HEK293 (cell line): ENCODE results near the gene MCRIP1.

Experiments used
- CTCF ChIA-PET: fragments of 350-600 bp; formaldehyde crosslinking; extraction: SDS; loops from one replicate; lab custom pipeline; 2021; ENCODE audit warnings: antibody characterized with exemption; lab: Yijun Ruan, JAX
- POLR2A ChIA-PET: fragments of 300-600 bp; formaldehyde crosslinking; extraction: SDS; loops from one replicate; lab custom pipeline; 2020; ENCODE audit warnings: antibody characterized with exemption, inconsistent platforms; lab: Yijun Ruan, JAX
- H3K27ac ChIP-seq: fragments of 200-500 bp; sonication (Bioruptor generic); 2 replicates; pipeline ENCODE4 v1.5.1; 2014; ENCODE audit warnings: low read depth, low read length, control low read depth, inconsistent platforms; ENCODE audit errors: extremely low read depth
- H3K36me3 ChIP-seq, 2 experiments: fragments of 200-500 bp in 1 of 2; sonication (Bioruptor generic) in 1 of 2; 1 replicate in 1 of 2; 2 replicates in 1 of 2; pipeline ENCODE4 v1.5.1; 2014 to 2017; ENCODE audit warnings: inconsistent platforms in 2 of 2, low read length in 2 of 2; ENCODE audit not compliant: control insufficient read depth in 2 of 2, insufficient read depth in 1 of 2
- H3K4me1 ChIP-seq: fragments of 200-500 bp; sonication (Bioruptor generic); 2 replicates; pipeline ENCODE4 v1.5.1; 2014; ENCODE audit warnings: mild to moderate bottlenecking, low read length, inconsistent platforms; ENCODE audit not compliant: control insufficient read depth, insufficient read depth
- H3K4me3 ChIP-seq: 2 replicates; pipeline ENCODE4 v1.5.1; 2011; ENCODE audit warnings: low read depth, mild to moderate bottlenecking, control low read depth, low read length, moderate library complexity
- H3K9me3 ChIP-seq: fragments of 200-500 bp; sonication (Bioruptor generic); 2 replicates; pipeline ENCODE4 v1.5.1; 2014; ENCODE audit warnings: low read depth, low read length, inconsistent platforms; ENCODE audit not compliant: control insufficient read depth, insufficient read depth
- GFI1B ChIP-seq: fragments of 450-650 bp; formaldehyde crosslinking; IDR thresholded peaks from 2 replicates; pipeline ENCODE4 v1.5.1; 2016; ENCODE audit warnings: missing biosample characterization, missing genetic modification characterization
- GLIS2 ChIP-seq: fragments of 450-650 bp; formaldehyde crosslinking; IDR thresholded peaks from 2 replicates; pipeline ENCODE4 v1.5.1; 2016; ENCODE audit warnings: missing biosample characterization, missing genetic modification characterization
- KLF17 ChIP-seq: fragments of 450-650 bp; formaldehyde crosslinking; IDR thresholded peaks from 2 replicates; pipeline ENCODE4 v1.5.1; 2016; ENCODE audit warnings: missing biosample characterization, missing genetic modification characterization
- PATZ1 ChIP-seq: fragments of 450-650 bp; formaldehyde crosslinking; IDR thresholded peaks from 2 replicates; pipeline ENCODE4 v1.5.1; 2016; ENCODE audit warnings: missing biosample characterization, missing genetic modification characterization
- PRDM1 ChIP-seq: fragments of 450-650 bp; formaldehyde crosslinking; IDR thresholded peaks from 2 replicates; pipeline ENCODE4; 2016; ENCODE audit warnings: missing biosample characterization, missing genetic modification characterization
- PRDM6 ChIP-seq: fragments of 450-650 bp; formaldehyde crosslinking; IDR thresholded peaks from 2 replicates; pipeline ENCODE4 v1.5.1; 2017; ENCODE audit warnings: missing biosample characterization, missing genetic modification characterization
- SP7 ChIP-seq: fragments of 450-650 bp; formaldehyde crosslinking; IDR thresholded peaks from 2 replicates; pipeline ENCODE4 v1.5.1; 2016; ENCODE audit warnings: missing biosample characterization, missing genetic modification characterization
- ZBTB1 ChIP-seq: fragments of 450-650 bp; formaldehyde crosslinking; IDR thresholded peaks from 2 replicates; pipeline ENCODE4 v1.5.1; 2016; ENCODE audit warnings: missing biosample characterization, missing genetic modification characterization
- ZBTB20 ChIP-seq: fragments of 450-650 bp; formaldehyde crosslinking; IDR thresholded peaks from 2 replicates; pipeline ENCODE4 v1.5.1; 2016; ENCODE audit warnings: missing biosample characterization, missing genetic modification characterization
- ZBTB44 ChIP-seq: fragments of 450-650 bp; IDR thresholded peaks from 2 replicates; pipeline ENCODE4 v1.5.1; 2018; ENCODE audit warnings: missing biosample characterization, mild to moderate bottlenecking, missing genetic modification characterization
- ZFHX2 ChIP-seq: fragments of 450-650 bp; formaldehyde crosslinking; conservative IDR thresholded peaks from 2 replicates; pipeline ENCODE4 v1.5.1; 2016; ENCODE audit warnings: missing biosample characterization, missing genetic modification characterization
- ZFP41 ChIP-seq: fragments of 450-650 bp; formaldehyde crosslinking; IDR thresholded peaks from 2 replicates; pipeline ENCODE4 v1.5.1; 2016; ENCODE audit warnings: missing biosample characterization, missing genetic modification characterization, borderline replicate concordance
- ZNF132 ChIP-seq: fragments of 450-650 bp; formaldehyde crosslinking; IDR thresholded peaks from 2 replicates; pipeline ENCODE4 v1.5.1; 2017; ENCODE audit warnings: missing biosample characterization, missing genetic modification characterization, borderline replicate concordance
- ZNF175 ChIP-seq: fragments of 450-650 bp; formaldehyde crosslinking; IDR thresholded peaks from 2 replicates; pipeline ENCODE4 v1.5.1; 2016; ENCODE audit warnings: missing biosample characterization, missing genetic modification characterization
- ZNF23 ChIP-seq: fragments of 450-650 bp; formaldehyde crosslinking; IDR thresholded peaks from 2 replicates; pipeline ENCODE4 v1.5.1; 2016; ENCODE audit warnings: missing biosample characterization, missing genetic modification characterization, borderline replicate concordance
- ZNF239 ChIP-seq: fragments of 450-650 bp; formaldehyde crosslinking; IDR thresholded peaks from 2 replicates; pipeline ENCODE4 v1.5.1; 2016; ENCODE audit warnings: missing biosample characterization, missing genetic modification characterization
- ZNF280D ChIP-seq: fragments of 450-650 bp; formaldehyde crosslinking; IDR thresholded peaks from 2 replicates; pipeline ENCODE4 v1.5.1; 2016; ENCODE audit warnings: missing biosample characterization, missing genetic modification characterization
- ZNF350 ChIP-seq: fragments of 450-650 bp; formaldehyde crosslinking; IDR thresholded peaks from 2 replicates; pipeline ENCODE4 v1.5.0; 2017; ENCODE audit warnings: missing biosample characterization, mild to moderate bottlenecking, missing genetic modification characterization
- ZNF354C ChIP-seq: fragments of 450-650 bp; formaldehyde crosslinking; IDR thresholded peaks from 2 replicates; pipeline ENCODE4 v1.5.1; 2016; ENCODE audit warnings: missing biosample characterization, missing genetic modification characterization, low read depth, borderline replicate concordance
- ZNF362 ChIP-seq: fragments of 450-650 bp; formaldehyde crosslinking; IDR thresholded peaks from 2 replicates; pipeline ENCODE4 v1.5.1; 2016; ENCODE audit warnings: missing biosample characterization, missing genetic modification characterization
- ZNF629 ChIP-seq: fragments of 450-650 bp; formaldehyde crosslinking; IDR thresholded peaks from 2 replicates; pipeline ENCODE4 v1.5.1; 2017; ENCODE audit warnings: missing biosample characterization, missing genetic modification characterization
- ZNF670 ChIP-seq: fragments of 450-650 bp; formaldehyde crosslinking; IDR thresholded peaks from 2 replicates; pipeline ENCODE4 v1.5.1; 2016; ENCODE audit warnings: missing biosample characterization, missing genetic modification characterization, low read depth
- ZNF692 ChIP-seq: fragments of 450-650 bp; formaldehyde crosslinking; IDR thresholded peaks from 2 replicates; pipeline ENCODE4 v1.5.1; 2016; ENCODE audit warnings: missing biosample characterization, missing genetic modification characterization
- ZNF776 ChIP-seq: fragments of 450-650 bp; formaldehyde crosslinking; IDR thresholded peaks from 2 replicates; pipeline ENCODE4 v1.5.0; 2017; ENCODE audit warnings: missing biosample characterization, missing genetic modification characterization, borderline replicate concordance

Gene MCRIP1

GRCh38 chr17:81871387-81872230 is 38.5 kb upstream of the MCRIP1 start:
- Histone ChIP-seq H3K27ac (peak overlapping the region; percentile 100), H3K36me3 (peaks cover 4 to 35% of the 10 kb centered on the region in 2 experiments; a peak in 2 of 3 replicates), H3K4me3 (peak overlapping the region; percentile 85), H3K4me1 (peaks cover 17% of the 10 kb centered on the region; the same call in 1 of the 2 replicates), H3K9me3 (no peaks in the 10 kb centered on the region)
- ChIA-PET CTCF (interaction anchor here (0.6 to 2.6 kb wide), 5 partner anchors 8 to 142 kb away, joined by 3 to 15 read pairs (median 3); no protein-coding TSS in a partner anchor), POLR2A (interaction anchor here (0.7 to 3.3 kb wide), 5 partner anchors 11 to 150 kb away, joined by 3 to 17 read pairs (median 7); partner anchors contain the start of genes ALYREF, ANAPC11 and P4HB)
- no peak for TF ChIP-seq GFI1B (tag by site-specific recombination)
- TF ChIP-seq ZNF354C (tag by site-specific recombination): no peak
- no peak for TF ChIP-seq ZNF23 (tag by site-specific recombination)
- peak; percentile 97 for TF ChIP-seq ZFHX2
- TF ChIP-seq PRDM6 (tag by site-specific recombination): no peak
- no peak for TF ChIP-seq ZNF670 (tag by site-specific recombination)
- TF ChIP-seq ZBTB44: no peak
- peak; percentile 42 for TF ChIP-seq SP7
- no peak for TF ChIP-seq ZNF350 (tag by site-specific recombination)
- peak; percentile 52 for TF ChIP-seq KLF17 (tag by site-specific recombination)
- TF ChIP-seq PATZ1 (tag by site-specific recombination): peak; percentile 60
- no peak for TF ChIP-seq ZNF132 (tag by site-specific recombination)
- TF ChIP-seq ZNF362 (tag by site-specific recombination): no peak
- TF ChIP-seq ZNF629 (tag by site-specific recombination): peak; percentile 30; the same call in 1 of the 2 replicates
- TF ChIP-seq ZNF692: peak; percentile 57
- TF ChIP-seq GLIS2: no peak
- no peak for TF ChIP-seq ZNF175
- TF ChIP-seq ZBTB20 (tag by site-specific recombination): no peak
- TF ChIP-seq ZNF239 (tag by site-specific recombination): no peak
- TF ChIP-seq ZFP41 (tag by site-specific recombination): no peak
- TF ChIP-seq ZBTB1: peak; percentile 87
- TF ChIP-seq ZNF776 (tag by site-specific recombination): no peak
- no peak for TF ChIP-seq ZNF280D
- TF ChIP-seq PRDM1 (tag by site-specific recombination): no peak
